Activated CD4-positive, CD25-positive, alpha-beta regulatory T cell (primary cell): ENCODE measurements around the gene ZNG1C.
"Not testable (repeated sequence)": the region's sequence is repeated elsewhere in the genome, so short reads cannot be mapped to it uniquely, and the experiment has no call there.

Experiments used
- DNase-seq, 4 experiments: peaks; one replicate each; lab custom pipeline; 2025; lab: John Stamatoyannopoulos, UW

Gene ZNG1C

DNA sequence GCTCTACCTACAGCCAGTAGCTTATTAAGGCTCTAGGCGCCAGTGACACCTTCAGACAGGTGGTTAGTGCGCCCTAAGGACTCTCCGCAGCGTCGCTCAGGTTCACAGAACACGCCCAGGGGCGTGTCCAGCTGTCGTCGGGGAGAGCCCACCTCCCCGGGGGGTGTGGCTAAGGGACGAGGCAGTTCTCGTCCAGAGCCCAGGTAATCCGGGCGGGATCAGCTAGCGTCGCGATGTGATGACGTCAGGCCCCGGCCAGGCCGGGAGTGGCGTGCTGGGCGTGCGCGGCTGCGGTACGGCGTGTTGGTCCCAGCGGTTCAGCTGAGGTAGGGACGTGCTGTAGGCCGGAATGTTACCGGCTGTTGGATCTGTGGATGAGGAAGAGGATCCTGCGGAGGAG lies at the start of gene ZNG1C:
Gene ZNG1C (plus strand): TSS at position 301 of the 400 bp plus-strand sequence. CDS start 49 bp downstream, at position 350.
- not testable (repeated sequence) for DNase-seq

DNA sequence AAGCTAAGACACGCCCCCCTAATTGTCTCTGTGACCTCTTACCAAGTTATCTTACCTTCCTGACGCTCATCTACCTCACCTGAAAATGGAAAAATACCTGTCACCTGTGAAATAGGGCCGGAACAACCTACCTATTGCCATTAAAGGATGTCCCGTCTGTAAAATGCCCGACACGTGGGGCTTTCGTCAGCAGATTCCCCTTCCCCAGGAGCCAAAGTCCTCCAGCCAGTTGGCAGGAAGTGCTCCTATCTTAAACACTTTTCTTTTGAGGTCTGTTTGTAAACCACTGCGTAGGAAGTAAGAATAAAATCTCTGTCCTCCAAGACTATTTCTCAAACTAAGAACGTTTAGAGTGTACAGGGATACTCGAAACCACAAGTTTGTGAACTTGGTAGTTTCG lies 654 bp downstream of the ZNG1C start:
- not testable (repeated sequence) for DNase-seq

DNA sequence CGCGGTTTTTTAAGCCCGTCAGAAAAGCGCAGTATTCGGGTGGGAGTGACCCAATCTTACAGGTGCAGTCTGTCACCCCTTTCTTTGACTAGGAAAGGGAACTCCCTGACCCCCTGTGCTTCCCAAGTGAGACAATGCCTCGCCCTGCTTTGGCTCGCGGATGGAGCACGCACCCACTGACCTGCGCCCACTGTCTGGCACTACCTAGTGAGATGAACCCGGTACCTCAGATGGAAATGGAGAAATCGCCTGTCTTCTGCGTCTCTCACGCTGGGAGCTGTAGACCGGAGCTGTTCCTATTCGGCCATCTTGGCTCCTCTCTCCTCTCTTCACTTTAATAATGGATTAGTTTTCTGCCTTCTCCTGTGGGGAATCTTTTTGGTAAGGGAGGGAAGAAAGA lies 39.3 kb downstream of the ZNG1C start:
- DNase-seq, result not testable (repeated sequence)

DNA sequence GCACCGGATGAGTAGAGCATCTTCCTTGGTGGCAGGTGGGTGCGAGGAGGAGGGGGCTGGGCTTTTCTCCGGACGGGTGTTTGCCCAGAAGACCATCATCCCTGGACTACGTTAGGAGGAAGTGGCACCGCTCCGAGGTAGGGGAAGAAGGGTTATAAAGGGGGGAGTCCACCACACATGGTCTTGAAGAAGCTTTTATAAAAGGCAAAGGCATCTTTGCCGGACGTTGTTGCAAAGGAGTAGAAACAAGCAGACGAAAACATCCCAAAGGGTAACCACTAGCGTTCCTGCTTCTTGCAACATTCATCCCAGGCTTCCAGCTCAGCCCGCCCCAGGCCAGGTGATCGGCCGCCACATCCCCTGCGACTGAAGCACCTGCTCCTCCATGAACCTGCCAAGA lies 60.8 kb downstream of the ZNG1C start, which contains the start of gene FOXD4L3:
Gene FOXD4L3 (plus strand): TSS at position 301 of the 400 bp plus-strand sequence. CDS start 85 bp downstream, at position 386.
- DNase-seq, result not testable (repeated sequence)

DNA sequence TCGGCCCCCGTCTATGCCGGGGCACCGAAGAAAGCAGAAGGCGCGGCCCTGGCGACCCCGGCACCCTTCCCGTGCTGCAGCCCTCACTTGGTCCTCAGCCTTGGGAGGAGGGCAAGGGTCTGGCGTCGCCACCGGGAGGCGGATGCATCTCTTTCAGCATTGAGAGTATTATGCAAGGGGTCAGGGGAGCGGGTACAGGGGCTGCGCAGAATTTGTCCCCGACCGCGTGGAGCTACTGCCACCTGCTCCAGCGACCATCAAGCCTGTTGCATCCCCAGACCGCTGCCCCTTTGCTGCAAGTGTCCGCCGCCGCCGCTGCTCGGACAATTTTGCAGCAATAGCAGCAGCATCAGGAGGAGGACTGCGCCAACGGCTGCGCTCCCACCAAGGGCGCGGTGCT lies 62.0 kb downstream of the ZNG1C start:
- not testable (repeated sequence) for DNase-seq

DNA sequence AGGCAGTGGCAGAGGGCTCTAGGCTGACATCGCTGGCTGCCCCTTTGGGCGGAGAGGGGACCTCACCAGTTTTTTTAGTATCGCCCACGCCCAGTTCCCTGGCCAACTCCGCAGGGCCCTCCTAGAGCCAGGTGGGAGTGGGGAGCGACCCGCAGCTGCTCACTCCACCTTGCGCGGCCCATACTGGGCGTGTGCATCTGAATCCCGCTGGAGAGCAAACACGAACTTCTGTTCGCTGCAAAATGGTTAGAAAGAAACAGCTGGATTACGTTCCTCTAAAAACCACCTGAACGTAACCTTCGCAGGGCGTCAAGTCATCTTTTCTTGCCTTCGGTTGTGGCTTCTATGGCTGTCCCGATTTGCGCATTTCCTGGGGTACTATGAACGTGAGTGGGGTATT lies 62.4 kb downstream of the ZNG1C start:
- not testable (repeated sequence) for DNase-seq

DNA sequence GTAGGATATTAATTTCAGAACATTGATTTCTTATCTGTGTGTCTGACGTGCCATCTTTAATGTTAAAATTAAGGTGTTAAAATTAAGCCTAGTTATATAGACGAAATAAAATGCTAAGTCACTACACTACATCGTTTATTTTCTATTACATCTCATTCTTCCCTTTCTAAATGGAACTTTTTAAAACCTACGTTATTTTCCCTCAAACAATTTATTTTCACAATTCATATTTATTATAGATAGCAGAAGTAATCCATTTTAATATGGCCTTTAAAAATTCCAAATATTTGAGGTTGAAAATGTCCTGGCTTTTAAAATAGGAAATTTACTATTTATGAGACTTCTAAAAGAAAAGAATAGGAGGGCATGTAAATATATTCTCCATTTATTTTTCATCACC lies 63.0 kb downstream of the ZNG1C start:
- DNase-seq, result not testable (repeated sequence)

DNA sequence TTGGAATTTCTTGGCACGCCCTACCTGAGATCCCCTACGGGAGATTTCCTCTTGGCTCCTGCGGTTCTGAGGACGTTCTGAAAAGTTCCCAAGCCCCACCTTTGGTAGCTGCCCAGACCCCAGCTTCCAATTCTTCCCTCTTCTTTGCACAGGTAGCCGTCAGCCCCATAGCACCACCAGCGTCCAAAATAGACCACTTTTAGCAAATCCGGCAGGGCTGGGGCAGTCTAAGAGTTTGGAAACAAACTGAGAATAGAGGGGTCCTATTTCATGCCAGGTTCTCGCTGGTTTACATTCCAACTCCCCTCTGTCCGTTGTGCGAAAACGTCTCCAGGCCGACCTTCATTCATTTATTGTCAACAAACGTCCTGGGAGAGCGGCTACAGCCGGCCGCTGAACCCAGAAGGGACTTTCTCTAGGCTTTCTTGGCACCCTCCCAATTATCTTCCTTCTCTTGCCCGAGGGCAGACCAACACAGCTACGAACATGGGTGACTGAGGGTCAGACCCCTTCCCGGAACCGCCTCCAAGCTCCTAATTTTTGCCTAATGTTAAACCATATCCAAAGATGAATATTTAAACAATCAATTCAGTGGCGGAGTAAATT lies 64.0 kb downstream of the ZNG1C start:
- not testable (repeated sequence) for DNase-seq

DNA sequence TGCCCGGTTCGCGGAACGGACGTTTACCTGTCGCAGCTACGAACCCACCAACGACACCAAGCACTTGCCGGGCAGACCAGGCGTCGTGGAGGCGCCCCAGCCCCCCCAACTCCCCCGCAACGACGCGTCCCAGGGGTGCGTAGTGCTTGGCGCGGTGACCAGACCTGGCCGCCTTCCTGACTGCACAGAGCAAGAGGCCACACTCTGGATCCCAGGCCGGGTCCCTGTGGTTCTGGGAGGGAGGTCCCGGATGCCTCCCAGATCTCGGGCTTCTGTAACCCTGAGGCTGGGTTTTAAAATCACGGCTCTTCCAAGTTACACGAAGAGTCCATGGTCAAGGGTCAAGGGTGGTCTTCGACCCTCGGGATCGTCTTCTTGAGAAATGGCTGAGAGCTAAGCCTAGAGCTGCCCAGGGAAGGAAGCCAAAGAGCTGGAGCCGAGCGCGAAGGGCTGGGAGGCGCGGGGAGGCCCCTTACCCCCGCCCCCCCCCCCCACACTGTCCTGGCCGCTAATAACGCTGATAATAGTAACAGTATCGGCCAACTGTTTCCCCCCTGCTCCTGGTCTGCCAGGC lies 64.7 kb downstream of the ZNG1C start:
- DNase-seq, result not testable (repeated sequence)

DNA sequence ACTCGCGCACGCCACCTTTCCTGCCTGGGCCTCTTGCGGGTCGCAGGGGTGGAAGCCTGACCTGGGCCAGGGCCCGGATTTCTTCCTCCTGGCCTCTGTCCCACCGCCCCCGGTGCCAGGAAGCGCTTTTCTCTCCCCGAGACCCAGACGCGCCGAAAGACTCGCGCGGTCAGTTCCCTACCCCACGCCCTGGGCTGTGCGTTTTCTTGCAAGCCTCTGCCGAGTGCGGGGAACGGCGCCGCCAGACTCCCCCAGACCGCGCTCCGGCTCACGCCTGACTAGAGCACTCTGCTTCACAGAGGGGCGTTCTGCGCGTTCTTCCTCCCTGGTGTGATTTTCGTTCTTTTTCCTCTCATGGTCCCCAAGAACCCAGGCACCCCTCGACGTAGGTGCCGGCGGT lies 65.3 kb downstream of the ZNG1C start:
- not testable (repeated sequence) for DNase-seq

DNA sequence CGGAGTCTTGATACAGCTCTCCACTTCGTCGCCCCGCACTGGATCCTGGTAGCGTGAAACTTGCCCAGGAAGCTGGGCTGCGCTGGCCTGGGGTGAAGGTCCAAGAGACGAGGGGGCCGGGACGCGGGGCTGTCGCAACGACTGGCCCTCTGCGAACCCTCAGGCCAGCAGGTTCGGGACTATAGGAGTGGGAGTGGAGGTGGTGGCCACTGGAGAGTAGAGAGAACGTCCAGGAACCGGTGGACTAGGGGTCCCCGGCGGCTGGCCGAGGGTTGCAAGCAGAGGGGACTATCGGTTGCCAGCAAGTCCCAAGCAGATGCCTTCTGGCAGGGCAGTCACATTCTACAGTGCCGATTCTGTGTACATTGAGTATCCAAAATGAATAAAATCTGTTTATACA lies 65.9 kb downstream of the ZNG1C start:
- not testable (repeated sequence) for DNase-seq

DNA sequence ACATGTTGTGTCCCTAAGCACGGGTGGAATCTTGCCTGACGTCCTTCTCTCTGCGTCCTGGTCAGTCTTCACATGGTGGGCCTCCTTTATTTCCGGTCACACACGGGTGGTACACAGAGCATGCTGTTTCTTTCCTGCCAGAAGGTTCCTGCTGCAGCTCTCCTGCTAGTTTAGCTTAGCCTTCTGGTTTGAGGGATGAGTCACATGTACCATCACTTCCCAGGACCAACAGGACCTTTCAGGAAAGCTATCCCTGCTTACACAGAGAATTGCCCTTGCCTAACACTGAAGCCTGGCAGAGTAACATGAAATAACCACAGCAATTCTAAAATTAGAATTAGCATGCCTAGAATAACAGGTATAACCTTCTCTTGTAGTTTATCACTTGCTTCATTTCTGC lies 69.4 kb downstream of the ZNG1C start:
- not testable (repeated sequence) for DNase-seq

DNA sequence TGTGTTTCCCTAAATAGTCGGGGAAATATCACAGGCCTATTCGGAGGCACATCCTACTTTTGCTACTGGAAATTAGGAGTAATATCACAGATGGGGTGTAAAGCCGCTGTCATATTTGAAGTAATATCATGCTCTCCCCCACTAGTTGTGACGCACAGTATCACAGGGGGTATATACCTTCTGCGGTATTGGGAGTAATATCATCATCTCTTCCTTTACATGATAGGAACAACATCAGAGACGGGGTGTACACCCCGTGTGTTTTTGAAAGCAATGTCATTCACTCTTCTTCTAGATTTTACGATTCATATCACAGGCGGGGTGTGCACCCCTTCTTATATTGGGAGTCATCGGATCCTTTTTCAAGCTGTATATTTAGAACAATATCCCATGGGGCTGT lies 76.4 kb downstream of the ZNG1C start:
- DNase-seq, result not testable (repeated sequence)

DNA sequence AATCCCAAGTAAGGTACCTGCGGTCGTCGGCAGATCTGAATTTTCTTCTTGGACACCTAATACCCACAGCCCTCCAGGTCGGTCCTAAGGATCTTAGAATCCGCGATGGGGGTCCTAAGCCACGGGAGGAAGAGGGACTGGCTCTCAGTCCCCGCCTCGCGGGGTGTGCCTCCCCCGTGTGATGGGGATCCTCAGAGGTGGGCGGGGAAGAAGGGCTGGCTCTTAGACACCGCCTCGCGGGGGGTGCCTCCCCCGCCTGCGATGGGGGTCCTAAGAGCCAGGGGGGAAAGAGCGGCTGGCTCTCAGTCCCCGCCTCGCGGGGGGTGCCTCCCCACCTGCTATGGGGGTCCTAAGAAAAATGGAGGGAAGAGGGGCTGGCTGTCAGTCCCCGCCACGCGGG lies 82.0 kb downstream of the ZNG1C start:
- not testable (repeated sequence) for DNase-seq

DNA sequence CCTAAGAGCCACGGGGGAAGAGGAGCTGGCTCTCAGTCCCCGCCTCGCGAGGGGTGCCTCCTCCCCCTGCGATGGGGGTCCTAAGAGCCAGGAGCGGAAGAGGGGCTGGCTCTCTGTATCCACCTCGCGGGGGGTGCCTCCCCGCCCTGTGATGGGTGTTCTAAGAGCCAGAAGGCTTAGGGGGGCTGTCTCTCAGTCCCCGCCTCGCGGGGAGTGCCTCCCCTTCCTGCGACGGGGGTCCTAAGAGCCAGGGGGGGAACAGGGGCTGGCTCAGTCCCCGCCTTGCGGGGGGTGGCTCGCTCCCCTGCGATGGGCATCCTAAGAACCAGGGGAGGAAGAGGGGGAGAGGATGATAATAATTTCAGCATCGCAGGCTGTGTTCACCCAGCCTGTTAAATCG lies 82.7 kb downstream of the ZNG1C start:
- not testable (repeated sequence) for DNase-seq

DNA sequence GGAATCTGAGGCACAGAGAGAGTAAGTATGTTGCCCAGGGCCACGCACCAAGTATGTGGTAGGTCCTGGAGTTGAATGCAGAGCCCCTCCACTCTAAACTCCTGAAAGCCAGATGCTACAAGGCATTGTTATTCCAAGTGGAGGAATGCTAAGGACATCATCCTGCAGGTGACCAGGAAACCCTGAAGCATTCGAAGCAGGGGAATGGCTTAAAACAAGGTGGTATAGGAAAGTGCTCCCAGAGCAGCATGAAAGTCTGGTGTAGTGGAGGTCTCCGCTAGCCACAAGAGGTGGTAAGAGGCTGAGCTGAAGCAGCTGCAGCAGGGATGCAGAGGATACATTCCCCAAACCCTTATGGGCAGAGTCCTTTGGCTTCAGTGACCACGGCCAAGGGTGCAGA lies 87.3 kb downstream of the ZNG1C start:
- DNase-seq, result not testable (repeated sequence)

DNA sequence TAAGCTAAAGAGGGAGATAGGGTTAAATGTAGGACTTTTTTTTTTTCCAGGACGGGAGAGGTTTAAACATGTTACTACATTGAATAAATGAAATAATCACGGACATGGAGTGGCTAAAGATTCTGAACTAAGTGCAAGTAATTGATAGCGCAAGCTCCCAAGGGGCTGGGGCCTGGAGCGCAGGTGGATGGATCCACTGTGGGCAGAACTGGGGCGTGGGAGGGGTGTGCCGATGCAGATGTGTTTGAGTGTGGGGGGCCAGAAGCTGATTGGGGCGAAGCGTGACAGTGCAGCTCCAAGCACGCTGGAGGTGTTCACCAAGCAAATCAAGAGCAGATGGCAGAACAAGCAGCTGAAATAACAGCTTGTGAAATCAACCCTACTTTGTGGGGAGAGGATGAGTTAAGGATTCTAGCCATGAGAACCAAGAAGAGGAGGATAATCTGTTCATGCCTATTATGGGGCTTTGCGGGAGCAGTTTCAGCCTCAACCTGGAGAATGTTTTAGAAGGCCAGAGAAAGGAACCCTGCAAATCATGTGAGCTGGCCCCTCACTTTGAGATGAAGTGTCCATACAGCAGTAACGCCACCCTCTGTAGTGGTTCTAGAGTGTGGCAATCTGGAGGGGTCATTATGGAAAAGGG lies 88.9 kb downstream of the ZNG1C start:
- not testable (repeated sequence) for DNase-seq

DNA sequence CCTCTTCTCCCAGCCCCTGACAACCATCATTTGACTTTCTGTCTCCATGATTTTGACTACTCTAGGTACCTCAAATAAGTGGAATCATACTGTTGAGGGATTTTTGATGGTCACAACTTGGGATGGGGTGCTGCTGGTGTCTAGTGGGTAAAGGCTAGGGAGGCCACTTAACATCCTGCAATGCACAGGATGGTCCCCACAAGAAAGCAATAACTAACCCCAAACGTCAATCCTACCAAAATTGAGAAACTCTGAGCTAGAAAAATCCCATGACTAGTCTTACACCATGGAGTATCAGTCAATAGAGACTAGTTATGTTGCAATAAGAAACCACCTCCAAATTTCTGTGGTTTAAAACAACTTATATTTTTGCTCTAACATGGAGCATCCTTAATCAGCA lies 90.3 kb downstream of the ZNG1C start:
- not testable (repeated sequence) for DNase-seq

DNA sequence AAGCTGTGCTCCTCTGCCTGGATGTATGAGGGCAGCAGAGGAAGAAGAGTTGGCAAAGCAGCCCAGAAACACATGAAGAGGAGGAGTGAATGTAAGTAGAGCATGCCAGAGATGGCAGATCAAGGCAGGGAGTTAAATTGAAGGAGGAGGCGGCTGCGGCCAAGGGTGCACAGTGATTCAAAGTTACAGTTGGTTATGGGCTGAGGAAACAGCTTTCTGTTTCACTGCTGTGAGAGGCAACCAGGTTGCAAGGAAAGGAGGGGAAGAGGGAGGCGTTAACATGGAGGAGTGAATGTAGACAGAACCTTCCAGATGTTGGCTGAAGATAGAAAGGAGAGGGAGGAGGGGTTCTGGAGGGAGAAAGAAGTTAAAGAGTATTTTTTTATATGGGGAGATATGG lies 94.2 kb downstream of the ZNG1C start:
- DNase-seq, result not testable (repeated sequence)

DNA sequence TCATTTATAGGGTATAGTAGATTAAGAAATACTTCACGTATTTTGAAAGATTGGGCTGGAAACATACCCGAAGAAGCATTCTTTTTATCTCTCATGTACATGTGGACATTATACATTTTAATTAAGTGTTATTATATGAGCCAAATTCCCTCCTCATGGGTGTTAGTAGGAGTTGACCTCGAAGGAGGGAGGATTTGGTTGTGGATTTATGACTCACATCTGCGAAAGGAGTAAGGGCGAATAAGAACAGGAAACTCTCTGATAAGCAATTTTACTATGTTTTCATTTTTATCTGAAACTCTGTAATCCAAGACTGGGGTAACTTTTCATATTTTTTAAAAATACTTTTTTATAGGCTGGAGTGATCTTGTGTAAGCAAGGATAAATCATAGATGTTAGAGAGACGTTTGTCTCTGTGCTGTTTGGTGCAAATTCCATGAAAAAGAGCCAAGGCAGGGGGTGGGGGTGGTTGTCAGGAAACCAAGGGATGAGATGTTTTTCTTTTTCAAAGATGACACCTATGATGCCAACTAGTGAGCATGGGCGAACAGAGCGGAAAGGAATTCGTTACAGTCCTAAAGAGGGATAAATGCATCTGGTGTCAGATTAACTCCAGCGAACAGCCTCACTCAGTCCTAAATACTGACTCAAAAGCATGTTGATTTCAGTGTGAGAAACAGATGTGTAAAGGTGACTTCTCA lies 95.0 kb downstream of the ZNG1C start:
- not testable (repeated sequence) for DNase-seq

DNA sequence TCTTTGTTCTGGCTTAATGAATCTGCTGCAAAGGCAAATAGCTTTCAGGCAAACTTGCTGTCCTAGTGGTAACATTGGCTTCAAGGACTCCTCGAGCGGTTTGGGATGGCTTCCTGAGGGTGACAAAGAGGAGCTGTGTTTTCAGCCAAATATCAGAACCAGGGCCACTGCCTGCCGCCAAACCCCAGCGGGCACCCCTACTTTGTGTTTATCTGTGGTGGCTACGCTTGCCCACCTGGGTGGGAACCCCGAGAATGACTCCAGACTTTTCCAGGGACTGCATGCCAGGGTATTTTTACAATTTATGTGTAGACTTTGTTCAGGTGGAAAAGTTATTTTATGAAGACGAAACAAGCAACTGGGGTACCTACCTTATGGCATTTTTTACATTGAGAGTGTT lies 96.2 kb downstream of the ZNG1C start:
- not testable (repeated sequence) for DNase-seq

DNA sequence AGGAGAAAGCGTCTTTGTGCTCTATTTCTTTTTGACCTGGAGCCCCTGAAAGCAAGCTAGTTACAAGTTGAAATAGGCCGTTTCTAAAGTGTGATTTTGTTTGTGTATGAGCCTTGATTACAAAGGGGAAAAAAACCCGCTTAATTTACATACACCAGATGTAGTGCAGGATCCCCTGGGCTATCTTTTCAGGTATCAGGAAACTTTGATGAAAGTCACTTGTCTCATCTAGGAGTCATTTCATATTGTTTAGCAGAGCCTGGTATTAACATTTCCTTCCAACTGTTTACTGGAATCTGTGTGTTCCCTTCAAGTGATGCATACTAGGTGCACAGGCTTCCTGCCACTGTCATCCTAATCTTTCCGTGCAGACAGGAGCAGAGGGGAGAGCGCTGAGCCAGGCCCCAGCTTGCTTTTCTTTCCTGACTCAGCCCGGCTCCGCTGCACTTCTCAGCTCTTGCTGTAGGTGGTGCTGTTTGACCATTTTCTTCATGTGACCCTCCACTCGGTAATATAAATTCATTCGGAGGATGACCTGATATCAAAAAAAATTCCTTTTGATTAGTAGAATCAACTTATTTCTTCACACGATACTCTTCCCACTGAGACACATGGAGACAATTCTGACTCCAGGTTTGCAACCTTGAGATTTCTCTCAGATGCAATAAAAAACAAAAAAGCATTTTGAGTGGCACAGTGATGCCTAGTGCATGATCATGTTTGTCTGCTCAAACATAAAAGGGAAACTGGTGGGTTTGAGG lies 100.7 kb downstream of the ZNG1C start:
- not testable (repeated sequence) for DNase-seq
